Muscle of back (tissue), 11 donors: Measurements from ENCODE around the gene CDK3. TPM values are rescaled to one million over a fixed set of nuclear protein-coding genes. Genes with fewer than 3 reads are reported as not detected.

Source experiments
- DNase-seq, 3 donors: peaks; one replicate each; pipeline versions ENCODE4 v3.0.0 to v3.0.0-alpha.2; 2013
- polyA plus RNA-seq, 10 donors: library from polyadenylated mRNA; unstranded; fragments of 120-200 nt; gene quantifications; one replicate each; pipeline ENCODE4 v1.2.1, GENCODE V29; 2013; ENCODE audit not compliant: insufficient read length in 10 of 10

CDK3 gene
- polyA plus RNA-seq, 10 donors = 3.9 to 12.1 (median 7.1) TPM

DNA sequence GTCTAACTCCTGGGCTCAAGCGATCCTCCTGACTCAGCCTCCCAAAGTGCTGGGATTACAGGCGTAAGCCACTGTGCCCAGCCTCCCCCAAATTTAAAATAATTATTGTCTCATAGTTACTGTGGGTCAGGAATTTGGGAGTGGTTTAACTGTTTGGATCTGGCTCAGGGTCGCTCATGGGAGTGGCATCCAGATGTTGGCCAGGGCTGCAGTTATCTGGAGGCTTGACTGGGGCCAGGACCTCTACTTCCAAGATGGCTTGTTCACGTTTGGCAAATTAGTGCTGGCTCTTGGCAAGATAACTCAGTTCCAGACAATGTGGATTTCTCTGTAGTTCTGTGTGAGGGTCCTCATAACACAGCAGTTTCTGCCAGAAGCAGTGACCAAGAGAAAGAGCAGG is 13.6 kb upstream of the CDK3 start:
- no peak for DNase-seq

DNA sequence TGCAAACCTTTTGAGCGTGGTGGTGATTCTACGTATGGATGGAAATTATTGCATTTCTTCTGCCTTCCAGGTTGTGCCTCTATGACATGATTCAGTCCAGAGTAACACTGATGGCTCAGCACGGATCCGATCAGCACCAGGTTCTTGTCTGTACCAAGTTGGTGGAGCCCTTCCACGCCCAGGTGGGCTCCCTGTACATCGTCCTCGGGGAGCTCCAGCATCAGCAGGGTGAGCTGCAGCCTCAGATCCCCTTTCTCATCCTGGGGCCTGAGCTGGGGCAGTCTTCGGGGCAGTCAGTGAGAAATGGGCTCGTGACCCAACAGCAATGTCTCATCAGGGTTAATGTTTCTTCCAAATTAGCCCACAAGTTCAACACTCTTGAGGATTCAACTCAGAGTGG is 9.3 kb upstream of the CDK3 start:
- no peak for DNase-seq

DNA sequence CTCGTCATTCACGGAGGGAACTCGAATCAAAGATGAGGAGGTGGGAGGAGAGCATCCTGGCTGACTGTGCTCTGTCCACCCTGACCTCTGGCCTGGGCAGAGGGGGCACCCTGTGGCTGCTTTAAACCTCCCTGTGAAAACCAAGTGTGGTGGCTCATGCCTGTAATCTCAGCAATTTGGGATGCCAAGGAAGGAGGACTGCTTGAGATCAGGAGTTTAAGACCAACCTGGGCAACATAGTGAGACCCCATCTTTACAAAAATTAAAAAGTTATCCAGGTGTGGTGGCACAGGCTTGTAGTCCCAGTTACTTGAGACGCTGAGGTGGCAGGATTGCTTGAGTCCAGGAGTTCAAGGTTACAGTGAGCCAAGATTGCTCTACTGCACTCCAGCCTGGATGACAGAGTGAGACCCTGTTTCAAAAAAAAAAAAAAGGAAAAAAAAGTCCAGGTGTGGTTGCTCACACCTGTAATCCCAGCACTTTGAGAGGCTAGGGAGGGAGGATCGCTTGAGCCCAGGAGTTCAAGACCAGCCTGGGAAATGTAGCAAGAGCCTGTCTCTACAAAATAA is 5.8 kb upstream of the CDK3 start:
- DNase-seq = no peak

DNA sequence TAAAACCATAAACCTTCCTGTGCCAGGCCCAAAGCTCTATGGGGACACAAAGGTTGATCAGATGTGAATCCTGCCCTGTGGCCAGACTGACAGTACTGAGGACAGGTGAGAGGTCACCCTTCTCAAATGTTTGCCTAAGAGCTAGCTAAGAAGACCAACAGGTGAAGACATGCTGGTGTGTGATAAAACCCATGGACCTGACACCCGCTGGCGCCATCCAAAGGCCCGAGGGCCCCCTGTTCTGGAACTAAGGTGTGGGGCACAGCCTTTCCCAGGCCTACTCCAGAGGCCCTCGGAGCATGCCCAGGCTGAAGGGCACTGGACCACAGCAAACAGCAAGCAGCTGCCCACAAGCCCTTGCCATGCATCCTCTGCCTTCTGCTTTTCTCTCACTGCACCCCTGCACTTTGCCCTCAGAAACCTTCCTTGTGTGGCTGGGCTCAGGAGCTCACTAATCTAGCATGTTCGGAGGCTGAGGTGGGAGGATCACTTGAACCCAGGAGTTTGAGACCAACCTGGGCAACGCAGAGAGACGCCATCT is 5.2 kb upstream of the CDK3 start:
- no peak for DNase-seq

DNA sequence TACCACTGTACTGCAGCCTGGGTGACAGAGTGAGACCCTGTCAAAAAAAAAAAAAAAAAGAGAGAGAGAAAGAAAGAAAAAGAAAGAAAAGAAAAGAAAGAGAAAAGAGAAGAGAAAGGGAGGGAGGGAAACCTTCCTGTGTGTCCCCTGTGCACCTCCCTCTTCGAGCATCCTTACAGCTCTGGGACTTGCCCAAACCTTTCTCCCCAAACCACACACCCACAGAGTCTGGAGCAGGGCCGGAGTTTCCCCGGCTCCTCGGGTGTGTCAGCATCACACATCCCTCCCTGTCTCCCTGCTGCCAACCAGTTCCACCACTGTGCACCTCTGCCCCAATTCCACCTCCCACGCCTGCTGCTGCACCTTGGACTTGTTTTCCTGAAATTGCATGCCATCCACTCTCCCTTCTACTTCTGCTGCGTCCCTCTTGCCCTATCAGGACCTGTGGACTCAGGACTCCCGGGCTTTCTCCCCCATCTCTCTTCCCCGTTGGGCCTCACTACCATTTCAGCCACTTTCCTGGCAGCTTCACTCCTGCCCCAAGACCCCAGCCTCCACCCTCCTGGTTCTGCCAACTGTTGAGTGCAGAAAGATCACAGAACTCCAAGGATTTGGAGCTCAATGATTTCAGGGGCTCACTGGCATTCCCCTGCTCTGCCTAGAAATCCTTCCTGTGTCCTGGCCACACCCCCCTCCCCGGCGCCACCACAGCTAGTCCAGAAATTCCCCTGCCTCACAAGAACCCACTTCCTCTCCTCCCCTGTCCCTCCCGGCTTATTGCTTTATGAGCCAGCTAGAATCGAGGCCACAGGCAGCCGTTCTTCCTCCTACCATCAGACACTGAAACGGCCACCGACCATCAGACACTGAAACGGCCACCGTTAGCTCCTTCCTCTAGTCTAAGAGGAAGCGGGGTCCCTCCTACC is 3.7 kb upstream of the CDK3 start:
- peak in 1 of 3 donors; percentile 49 for DNase-seq

DNA sequence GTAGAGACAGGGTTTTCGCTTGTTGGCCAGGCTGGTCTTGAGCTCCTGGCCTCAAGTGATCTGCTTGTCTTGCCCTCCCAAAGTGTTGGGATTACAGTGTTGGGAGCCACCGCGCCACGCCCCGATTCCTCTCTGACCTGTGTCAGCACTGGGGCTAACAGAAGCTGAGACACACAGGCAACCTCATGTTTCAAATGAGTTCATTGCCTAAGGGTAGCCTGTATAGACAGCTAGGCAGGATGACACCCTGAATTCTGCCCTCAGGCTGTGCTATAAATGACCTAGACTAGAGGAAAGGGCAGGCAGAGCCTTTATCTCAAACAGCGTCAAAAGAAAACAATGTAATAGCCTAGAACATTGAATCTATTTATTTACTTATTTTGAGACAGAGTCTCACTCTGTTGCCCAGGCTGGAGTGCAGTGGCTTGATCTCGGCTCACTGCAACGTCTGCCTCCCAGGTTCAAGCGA is 2.3 kb upstream of the CDK3 start:
- DNase-seq = no peak

DNA sequence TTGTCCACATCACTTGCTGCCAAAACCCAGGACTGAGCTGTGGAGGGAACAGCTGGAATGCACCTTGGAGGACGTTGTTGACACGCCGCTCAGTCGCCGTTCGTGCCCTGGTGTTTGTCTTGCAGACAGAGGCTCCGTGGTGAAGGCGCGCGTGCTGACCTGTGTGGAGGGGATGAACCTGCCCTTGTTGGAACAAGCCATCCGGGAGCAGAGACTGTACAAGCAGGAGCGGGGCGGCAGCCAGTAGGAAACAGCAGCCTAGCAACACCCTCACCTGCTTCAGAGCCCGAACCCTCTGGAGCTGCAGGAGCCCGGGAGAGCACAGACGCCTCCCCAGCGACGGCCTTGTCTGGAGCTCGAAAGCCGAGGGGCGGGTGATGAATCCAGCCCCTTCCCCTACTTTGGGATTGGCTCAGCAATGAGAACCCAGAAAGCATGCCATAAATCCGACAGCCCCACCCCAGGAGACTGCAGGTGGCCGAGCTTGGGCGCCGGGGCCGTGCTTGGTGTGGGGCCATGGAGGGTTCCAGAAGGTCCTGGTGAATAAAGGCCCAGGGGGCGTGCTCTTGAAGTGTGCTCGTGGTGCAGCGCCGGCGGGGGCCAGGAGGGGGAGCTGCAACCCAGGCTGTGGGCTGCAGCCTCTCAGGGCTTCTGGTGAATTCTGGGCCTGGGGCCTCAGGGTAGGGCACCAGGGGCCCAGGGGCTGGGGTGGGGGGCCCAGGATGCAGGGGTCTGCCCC is 470 bp upstream of the CDK3 start:
- no peak for DNase-seq

DNA sequence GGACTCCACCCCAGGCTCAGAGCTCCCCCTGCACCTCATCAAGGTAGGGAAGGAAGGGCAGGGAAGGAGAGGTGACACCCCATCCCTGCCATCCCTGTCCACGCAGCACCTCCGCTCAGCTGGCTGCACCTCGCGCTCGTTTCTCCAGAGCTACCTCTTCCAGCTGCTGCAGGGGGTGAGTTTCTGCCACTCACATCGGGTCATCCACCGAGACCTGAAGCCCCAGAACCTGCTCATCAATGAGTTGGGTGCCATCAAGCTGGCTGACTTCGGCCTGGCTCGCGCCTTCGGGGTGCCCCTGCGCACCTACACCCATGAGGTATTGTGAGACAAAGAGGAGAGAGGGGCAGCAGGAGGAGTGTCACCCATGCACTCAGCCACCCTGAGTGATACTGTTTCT is 1.4 kb downstream of the CDK3 start:
- DNase-seq = no peak

DNA sequence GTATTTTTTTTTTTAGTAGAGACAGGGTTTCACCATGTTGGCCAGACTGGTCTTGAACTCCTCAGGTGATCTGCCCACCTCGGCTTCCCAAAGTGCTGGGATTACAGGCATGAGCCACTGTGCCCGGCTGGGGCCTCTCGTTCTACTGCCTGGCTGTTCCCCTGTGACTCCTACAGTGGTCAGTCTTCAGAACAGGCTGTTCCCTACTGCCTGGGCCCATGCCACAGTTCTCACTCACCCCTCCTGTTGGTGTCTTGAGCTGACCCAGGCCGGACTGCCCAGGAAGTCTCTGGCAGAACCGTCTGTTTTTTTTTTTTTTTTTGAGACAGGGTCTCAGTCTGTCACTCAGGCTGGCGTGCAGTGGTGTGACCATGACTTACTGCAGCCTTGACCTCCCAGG is 3.3 kb downstream of the CDK3 start:
- DNase-seq = no peak

DNA sequence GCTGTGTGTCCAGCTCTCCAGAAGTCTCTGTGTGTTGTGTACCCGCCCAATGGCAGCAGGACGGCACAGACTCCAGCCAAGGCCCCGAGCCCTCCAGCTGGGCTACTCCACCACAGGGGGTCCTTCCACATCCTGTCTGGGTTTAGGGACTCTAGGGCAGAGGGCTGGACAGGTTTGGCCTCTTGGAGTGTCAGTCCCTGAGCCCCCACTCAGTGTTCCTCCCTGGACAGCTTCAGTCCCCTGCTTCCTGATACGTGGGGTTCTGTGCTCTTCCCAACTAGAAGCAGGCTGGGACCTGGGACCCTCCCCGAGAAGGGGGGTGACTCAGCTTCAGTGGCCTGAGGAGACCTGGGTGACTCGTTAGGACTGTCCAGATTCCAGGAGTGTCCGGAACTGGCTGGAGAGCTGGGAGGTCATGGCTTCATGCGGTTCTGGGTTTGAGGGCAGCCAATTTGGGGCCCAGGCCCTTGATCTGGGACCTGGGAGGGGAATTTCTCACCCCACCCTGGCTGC is 4.2 kb downstream of the CDK3 start:
- no peak for DNase-seq

DNA sequence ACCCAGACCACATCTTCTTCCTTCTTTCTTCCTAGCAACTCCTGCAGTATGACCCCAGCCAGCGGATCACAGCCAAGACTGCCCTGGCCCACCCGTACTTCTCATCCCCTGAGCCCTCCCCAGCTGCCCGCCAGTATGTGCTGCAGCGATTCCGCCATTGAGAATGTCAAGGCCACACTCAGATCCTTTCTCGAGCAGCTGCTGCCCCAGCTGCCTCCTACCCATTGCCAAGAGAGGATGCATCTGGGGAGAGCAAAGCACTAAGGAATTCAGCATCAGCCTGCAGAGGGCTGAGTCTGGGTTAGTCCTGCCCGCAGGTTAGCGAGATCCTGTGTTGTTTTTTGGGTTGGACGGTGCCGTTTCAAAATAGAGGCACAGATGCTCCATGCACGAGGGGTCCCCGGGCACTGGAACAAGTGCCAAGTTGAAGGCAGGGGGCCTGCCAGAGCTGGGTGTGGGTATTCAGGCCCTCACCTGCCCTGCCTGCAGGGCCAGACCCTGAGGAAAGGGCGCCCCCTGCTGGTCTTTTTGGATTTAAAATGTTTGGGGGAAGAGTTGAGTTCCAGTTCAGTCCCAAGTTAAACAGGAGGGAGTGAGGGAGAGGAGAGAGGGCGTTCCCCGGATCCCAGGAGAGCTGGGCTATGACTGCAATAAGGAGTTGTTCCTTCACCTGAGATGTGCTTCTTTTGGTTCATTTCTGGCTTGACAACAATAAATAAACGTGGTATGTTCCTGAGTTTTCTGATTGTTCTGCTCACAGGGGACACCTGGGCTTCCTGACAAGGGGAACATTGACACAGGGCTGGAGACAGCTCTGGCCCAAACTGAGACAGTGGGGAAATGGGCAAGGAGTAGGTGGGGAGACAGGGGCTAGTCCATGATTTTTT is 4.9 kb downstream of the CDK3 start:
- peak; percentile 67 to 93 (median 78) for DNase-seq

DNA sequence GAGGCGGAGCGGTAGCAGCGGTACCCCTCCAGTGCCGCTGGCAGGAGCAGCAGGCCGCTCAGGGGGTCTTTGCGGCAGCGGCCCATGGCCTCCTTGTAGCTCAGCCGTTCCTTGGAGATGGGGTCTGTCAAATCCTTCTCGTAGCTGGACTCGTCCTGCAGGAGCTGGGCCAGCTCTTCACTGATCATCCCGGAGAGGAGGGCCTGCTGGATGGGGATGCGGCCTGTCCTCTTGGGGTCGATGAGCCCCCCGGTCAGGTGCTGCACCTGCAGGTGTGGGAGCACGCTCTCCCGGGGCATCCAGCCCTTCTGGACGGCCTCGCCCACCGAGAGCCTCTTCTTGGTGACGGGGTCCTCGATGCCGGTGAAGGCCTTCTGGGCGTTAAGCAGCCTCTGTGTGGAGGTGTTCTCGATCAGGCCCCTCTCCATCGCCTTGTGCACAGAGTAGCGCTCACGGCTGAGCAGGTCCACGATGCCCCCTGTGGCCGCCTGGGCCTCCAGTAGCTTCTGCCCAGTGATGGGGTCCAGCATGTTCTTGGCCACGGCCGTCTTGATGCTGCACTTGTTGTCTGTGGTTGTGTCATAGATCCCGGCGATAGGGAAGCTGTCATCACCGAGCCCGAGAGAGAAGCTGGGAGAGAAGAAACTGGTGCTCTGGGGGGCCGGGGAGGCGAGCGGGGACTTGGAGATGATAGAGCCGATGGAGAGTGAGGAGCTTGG is 6.6 kb downstream of the CDK3 start:
- DNase-seq = no peak

DNA sequence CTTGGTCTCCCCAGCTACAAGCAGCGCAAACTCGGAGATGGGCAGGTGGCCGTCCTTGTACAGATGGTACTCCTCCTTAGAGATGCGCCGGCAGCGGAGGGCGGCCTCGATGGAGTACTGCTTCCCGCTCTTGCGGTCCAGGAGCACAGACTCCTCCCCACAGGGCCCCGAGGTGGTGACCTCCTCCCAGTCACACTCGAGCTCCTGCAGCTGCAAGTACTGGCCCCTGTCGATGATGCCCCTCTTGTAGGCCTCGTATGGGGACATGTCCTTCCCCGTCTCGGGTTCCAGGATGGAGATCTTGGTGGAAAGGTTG is 7.2 kb downstream of the CDK3 start:
- DNase-seq = no peak

DNA sequence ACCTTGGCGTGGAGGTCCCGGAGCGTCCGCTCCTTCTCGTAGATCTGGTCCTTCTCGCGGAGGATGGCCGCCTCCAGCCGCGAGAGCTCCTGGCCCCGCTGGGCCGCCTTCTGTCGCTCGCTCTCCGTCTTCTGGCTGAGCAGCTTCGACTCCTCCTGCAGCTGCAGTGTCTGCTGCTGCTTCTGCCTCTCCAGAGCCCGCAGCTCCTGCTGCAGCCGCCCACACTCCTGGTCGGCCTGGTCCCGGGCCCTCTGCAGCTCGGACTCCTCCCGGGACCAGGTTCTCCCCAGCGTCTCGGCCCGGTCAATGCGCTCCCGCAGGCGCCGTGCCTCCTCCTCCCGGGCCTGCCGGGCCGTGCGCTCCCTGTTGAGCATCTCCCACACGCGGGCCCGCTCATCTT is 7.6 kb downstream of the CDK3 start:
- no peak for DNase-seq

DNA sequence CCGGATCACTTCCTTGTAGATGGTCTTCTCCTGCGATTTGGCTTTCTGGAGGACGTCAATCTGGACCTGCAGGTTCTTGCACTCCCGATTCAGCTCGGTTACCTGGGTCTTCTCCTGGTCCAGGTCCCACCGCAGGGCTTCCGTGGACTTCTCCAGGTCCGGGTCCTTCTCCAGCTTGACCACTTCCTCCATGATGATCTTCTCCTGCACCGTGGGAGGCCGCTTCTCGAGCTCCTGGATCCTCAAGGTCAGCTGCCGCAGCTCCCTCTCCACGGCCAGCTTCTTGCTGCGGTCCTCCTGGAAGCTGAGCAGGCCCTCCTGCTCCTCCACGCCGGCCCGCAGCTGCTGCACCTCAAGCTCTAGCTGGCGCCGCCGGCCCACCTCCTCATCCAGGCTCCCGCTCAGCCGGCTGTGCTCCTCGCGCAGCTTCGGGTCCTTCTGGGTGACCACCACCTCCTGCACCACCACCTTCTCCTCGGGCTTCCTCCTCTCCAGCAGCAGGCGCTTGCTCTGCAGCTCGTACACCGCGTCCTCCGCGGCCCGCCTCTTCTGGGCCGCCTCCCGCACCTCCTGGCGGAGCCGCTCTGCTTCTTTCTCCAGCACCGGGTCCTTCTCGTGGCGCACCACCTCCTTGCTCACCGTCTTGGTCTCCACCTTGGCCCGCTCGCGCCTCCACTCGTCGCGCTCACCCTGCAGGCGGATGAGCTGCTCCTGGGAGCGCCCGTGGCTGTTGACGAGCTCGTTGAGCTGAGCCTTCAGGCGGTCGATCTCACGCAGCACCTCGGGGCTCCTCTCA is 8.2 kb downstream of the CDK3 start:
- no peak for DNase-seq

DNA sequence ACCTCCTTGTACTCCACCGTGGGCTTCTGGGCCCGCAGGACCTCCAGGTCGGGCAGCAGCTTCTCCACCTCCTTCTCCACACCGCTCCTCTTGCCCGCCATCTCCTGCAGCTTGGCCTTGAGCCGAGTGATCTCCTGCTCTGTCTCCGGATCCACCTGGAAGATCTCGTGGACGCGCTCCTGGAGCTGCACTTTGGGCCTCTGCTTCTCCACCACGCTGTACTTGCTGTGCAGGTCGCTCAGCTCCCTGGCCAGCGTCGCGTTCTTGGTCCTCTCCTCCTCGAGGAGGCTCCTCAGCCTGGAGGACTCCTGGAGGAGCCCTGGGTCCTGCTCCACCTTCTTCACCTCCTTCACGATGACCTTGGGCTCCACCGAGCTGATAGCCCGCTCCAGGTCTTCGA is 8.8 kb downstream of the CDK3 start:
- DNase-seq = no peak

DNA sequence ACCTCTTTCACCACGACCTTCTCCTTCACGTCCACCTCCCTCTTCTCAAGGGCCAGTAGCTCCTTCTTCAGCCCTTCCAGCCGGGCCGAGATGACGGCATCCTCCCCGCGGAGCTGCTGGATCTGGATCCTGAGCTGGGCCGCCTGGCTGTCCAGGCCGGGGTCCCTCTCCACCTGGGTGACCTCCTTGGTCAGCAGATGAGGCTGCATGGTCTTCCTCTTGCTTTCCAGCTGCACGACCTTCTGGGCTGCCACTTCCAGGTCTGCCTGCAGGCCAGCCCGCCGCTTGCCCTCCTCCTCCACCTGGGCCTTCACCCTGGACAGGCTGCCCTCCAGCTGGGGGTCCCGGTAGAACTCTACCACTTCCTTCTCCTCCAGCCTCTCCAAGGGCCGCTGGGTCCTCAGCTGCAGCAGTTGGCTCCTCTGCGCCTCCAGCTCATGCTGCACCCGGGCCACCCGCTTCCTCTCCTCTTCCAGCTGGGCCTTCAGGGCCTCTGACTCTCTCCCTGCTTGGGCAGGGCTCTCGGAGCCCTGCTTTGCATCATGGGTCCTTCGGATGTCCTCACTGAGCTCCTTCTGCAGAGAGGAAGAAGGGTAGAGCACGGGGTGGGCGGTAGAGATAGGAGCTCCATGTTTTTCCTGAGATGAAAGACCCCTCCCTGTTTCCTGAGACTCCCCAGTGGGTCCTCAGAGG is 9.5 kb downstream of the CDK3 start:
- DNase-seq = no peak

DNA sequence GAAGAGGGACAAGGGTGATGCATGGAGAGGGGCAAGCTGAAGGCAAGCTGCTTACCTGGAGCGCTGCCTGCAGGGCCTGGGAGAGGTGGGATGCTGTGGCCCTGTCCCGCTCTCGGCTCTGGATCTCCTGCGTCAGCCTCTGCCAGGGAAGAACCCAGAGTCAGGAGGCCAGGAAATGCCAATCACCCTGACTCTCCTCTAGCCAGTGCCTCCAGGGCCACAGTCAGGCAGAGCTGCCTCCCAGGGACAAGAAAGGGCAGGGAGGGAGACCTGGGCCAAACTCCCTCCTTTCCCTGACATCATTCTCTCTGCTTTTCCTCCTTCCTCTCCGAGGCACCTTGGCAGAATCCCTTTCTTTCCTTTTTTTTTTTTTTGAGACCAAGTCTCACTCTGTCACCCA is 11.3 kb downstream of the CDK3 start:
- DNase-seq = no peak

DNA sequence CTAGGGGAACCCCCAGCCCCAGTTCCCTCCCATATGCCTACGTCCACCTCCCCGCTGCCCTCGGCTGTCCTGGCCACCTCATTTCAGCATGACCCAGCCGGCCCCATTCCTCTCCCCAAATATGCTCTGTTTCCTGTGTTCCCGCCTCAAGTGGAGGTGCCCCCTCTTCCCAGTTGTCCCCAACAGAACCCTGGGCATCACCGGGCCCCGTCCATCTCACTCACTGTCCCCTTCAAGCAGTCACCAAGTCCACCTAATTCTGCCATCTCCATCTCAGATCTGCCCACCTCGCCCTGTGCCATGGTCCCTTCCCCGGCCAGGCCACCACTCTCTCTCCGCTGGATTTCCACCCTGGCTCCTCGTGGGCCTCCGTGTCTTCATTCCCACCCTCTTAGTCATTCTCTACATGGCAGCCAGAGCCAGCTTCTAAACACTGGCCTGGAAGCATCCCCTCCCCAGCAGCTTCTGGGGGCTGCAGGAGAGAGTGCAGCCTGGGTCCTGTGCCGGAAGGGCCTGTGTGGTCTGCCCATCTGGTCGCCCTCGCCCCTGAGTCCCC is 12.8 kb downstream of the CDK3 start:
- DNase-seq = no peak
